Jurkat, Clone E6-1 (cell line): Measurements from ENCODE around the gene RUSC2. TPM values are rescaled to one million over a fixed set of nuclear protein-coding genes. Genes with fewer than 3 reads are reported as not detected.
A peak's percentile ranks its signal among the peaks of the same experiment; 100 is the strongest.
"Not testable (repeated sequence)": the region's sequence is repeated elsewhere in the genome, so short reads cannot be mapped to it uniquely, and the experiment has no call there.

ENCODE experiments used
- DNase-seq: peaks from one replicate; pipeline ENCODE4 v3.0.0-alpha.2; 2011; ENCODE audit warnings: low read depth, low spot score
- H3K4me3 ChIP-seq: 2 replicates; pipeline ENCODE4 v1.5.1; 2011; ENCODE audit warnings: mild to moderate bottlenecking, low read length, control low read depth, moderate library complexity
- polyA plus RNA-seq: library from polyadenylated mRNA; unstranded; fragments of >200 nt; gene quantifications from one replicate; pipeline ENCODE4 v1.2.1, GENCODE V29; 2012; ENCODE audit warnings: missing spikeins; ENCODE audit not compliant: insufficient read length, insufficient read depth

RUSC2 gene, protein sequence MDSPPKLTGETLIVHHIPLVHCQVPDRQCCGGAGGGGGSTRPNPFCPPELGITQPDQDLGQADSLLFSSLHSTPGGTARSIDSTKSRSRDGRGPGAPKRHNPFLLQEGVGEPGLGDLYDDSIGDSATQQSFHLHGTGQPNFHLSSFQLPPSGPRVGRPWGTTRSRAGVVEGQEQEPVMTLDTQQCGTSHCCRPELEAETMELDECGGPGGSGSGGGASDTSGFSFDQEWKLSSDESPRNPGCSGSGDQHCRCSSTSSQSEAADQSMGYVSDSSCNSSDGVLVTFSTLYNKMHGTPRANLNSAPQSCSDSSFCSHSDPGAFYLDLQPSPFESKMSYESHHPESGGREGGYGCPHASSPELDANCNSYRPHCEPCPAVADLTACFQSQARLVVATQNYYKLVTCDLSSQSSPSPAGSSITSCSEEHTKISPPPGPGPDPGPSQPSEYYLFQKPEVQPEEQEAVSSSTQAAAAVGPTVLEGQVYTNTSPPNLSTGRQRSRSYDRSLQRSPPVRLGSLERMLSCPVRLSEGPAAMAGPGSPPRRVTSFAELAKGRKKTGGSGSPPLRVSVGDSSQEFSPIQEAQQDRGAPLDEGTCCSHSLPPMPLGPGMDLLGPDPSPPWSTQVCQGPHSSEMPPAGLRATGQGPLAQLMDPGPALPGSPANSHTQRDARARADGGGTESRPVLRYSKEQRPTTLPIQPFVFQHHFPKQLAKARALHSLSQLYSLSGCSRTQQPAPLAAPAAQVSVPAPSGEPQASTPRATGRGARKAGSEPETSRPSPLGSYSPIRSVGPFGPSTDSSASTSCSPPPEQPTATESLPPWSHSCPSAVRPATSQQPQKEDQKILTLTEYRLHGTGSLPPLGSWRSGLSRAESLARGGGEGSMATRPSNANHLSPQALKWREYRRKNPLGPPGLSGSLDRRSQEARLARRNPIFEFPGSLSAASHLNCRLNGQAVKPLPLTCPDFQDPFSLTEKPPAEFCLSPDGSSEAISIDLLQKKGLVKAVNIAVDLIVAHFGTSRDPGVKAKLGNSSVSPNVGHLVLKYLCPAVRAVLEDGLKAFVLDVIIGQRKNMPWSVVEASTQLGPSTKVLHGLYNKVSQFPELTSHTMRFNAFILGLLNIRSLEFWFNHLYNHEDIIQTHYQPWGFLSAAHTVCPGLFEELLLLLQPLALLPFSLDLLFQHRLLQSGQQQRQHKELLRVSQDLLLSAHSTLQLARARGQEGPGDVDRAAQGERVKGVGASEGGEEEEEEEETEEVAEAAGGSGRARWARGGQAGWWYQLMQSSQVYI (N-terminal part only)
- 5.2 TPM for polyA plus RNA-seq

GRCh38 chr9:35489313-35490154 is at the start of gene RUSC2:
Gene RUSC2, plus strand, starts transcription at chr9:35490111. Its CDS starts 56,411 bp downstream, at chr9:35546522.
- peak within 1 kb of the TSS; percentile 49 for H3K4me3 ChIP-seq
- DNase-seq, result peak; percentile 58

- no peak for DNase-seq
- no peak overlapping the region for H3K4me3 ChIP-seq
Observed at GRCh38 chr9:35446012-35446411, 43.9 kb upstream of the RUSC2 start.

DNA sequence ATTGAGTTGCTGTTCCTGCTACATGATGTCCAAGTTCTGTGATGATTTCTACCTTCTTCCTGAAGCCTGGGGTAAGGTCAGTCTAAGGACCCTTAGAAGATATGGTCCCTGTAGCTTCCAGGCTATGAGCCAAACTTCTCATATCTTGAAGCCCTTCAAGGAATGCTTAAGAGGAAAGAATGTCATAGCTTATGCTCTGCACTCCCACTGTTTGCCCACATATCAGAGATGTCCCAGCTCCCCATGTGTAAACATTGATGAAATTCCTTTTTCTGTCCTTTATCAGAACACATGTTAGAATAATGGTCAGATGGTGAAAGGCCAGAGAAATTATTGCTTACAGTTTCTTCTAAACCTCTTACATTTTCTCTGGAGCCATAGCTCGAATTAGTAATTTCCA is 41.4 kb upstream of the RUSC2 start:
- H3K4me3 ChIP-seq, result no peak overlapping the region
- no peak for DNase-seq

GRCh38 chr9:35452481-35452880 is 37.4 kb upstream of the RUSC2 start:
- peak; percentile 6 for DNase-seq
- H3K4me3 ChIP-seq, result no peak overlapping the region

GRCh38 chr9:35453786-35454185 is 36.1 kb upstream of the RUSC2 start:
- no peak overlapping the region for H3K4me3 ChIP-seq
- no peak for DNase-seq

- no peak overlapping the region for H3K4me3 ChIP-seq
- no peak for DNase-seq
Observed at GRCh38 chr9:35464141-35465025, 25.5 kb upstream of the RUSC2 start.

DNA sequence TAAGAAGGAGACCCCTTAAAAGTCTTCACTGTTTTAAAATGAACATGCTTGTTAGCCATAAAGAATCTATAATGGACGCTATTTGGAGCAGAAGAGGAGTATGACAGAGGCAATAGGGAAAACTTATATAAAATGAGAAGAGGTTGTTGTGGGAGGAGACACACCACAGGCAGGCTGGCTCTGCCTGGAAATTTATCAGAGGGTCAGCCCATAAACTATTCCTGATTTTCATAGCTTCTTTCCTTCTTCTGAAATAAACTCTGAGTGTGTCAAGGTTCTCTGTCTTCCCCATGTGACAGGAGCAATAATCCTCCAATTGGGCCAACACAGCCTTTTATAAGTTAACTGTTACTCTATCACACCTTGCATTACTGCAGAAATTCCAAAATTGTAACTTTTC is 19.6 kb upstream of the RUSC2 start:
- no peak overlapping the region for H3K4me3 ChIP-seq
- no peak for DNase-seq

DNA sequence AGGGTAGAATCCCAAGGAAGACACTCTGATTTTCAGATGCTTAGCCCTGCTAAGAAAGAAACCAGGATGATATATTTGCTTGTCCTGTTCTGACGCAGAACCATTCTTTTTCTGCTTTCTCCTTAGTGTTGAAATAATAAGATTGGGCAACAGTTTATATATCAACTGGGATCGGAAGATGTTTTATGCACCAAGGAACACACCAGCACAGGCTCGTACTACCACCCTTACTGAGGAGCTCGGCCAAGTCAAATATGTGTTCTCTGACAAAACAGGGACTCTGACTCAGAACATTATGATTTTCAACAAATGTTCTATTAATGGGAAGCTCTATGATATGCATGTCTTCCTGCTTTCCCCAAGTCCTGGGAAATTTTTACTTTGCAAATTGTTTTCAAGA is 19.0 kb upstream of the RUSC2 start:
- DNase-seq, result no peak
- no peak overlapping the region for H3K4me3 ChIP-seq

DNA sequence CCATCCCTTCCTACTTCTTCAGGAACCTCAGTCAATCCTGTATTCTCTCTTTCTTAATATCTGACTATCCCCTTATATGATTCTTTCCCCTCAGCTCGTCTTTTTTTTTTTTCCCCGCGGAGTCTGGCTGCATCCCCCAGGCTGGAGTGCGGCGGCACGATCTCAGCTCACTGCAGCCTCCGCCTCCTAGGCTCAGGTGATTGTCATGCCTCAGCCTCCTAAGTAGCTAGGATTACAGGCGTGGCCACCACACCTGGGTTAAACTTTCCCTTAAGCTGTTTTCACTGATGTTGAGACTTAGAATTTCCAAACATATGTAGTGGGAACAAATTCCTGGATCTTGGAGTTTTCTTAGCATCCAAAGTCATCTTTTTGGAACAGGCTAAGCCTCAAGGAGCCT is 13.3 kb upstream of the RUSC2 start:
- no peak overlapping the region for H3K4me3 ChIP-seq

GRCh38 chr9:35477211-35477855 is 12.6 kb upstream of the RUSC2 start:
- peak; percentile 44 for DNase-seq

More for the DNA sequence above, 13.3 kb upstream of the RUSC2 start:
- no peak for DNase-seq

GRCh38 chr9:35478871-35479270 is 11.0 kb upstream of the RUSC2 start:
- DNase-seq, result no peak
- H3K4me3 ChIP-seq, result no peak overlapping the region

More at GRCh38 chr9:35477211-35477855, 12.6 kb upstream of the RUSC2 start:
- H3K4me3 ChIP-seq, result not testable (repeated sequence)

DNA sequence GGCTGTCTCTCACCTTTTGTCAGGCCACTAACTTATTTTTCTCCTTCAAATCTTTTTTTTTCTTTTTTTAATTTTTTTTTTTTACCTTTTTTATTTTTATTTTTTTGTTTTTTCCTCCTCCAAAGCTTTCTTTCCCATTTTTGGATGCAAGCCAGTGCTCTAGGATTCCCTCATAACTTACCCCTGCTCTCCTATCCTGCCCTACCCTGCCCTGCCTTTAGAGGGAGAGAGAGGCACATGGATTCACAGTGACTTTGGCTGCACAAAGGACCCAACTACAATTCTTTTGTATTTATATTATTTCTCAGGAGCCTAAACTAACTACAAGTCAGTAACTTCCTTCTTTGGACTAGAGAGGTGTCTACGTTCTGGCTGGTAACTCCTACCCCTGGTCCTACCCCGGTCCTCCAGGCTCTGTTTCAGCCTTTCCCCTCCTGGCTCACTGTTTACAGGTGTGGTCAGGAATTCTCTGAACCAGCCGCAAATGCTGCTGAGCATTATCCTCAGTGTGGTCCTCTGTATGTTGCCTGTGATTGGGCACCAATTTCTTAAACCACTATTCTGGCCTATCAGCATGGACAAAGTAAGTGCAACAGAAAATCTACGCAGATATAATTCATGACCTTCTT is 8.4 kb upstream of the RUSC2 start:
- DNase-seq, result no peak
- no peak overlapping the region for H3K4me3 ChIP-seq

DNA sequence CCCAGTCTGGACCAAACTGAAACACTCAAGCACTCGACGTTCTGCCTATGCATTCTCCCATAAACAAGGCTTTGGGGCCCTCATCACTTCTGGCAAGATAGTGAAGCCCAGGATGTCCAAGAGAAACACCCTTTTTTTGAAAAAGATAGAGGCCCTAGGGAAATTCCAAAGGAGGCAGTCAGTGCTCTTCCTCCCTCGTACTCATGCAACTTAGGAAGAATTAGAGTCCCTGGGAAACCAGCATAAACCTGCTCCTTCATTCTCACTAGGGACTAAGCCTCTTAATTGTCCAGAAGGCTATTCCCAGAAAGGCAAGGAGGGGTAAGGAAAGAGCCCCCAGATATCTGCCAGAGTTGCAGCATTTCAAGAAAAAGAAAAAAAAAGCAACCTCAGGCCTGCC is 7.8 kb upstream of the RUSC2 start:
- no peak for DNase-seq
- no peak overlapping the region for H3K4me3 ChIP-seq

DNA sequence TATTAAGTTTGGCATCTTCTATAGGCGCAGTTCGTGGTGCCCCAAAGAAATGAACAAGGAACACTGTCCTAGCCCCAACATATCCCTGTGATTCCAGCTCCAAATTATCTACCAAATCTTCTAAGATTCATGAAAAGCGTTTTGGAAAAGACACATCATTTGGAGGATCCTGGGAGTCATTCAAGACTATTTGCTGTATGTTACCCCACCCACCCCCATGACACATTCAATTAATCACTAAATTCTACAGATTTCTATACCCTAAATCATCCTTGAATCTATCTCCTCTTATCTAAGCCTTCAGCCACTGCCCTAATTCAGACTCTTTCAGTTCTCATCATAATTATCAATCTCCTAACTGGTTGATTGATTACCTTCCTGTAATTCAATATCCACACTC is 5.5 kb upstream of the RUSC2 start:
- no peak overlapping the region for H3K4me3 ChIP-seq
- no peak for DNase-seq

- no peak overlapping the region for H3K4me3 ChIP-seq
- DNase-seq, result no peak
Observed at GRCh38 chr9:35487081-35487480, 2.8 kb upstream of the RUSC2 start.

- H3K4me3 ChIP-seq, result no peak overlapping the region
Observed at GRCh38 chr9:35488021-35488420, 1.9 kb upstream of the RUSC2 start.

More at GRCh38 chr9:35488021-35488420, 1.9 kb upstream of the RUSC2 start:
- DNase-seq, result no peak
